ENCODE measurements around the gene A4GNT. TPM values are rescaled to one million over a fixed set of nuclear protein-coding genes. Genes with fewer than 3 reads are reported as not detected.

The A4GNT gene
- total RNA-seq, 4 donors from 2014 or later: not detected

DNA sequence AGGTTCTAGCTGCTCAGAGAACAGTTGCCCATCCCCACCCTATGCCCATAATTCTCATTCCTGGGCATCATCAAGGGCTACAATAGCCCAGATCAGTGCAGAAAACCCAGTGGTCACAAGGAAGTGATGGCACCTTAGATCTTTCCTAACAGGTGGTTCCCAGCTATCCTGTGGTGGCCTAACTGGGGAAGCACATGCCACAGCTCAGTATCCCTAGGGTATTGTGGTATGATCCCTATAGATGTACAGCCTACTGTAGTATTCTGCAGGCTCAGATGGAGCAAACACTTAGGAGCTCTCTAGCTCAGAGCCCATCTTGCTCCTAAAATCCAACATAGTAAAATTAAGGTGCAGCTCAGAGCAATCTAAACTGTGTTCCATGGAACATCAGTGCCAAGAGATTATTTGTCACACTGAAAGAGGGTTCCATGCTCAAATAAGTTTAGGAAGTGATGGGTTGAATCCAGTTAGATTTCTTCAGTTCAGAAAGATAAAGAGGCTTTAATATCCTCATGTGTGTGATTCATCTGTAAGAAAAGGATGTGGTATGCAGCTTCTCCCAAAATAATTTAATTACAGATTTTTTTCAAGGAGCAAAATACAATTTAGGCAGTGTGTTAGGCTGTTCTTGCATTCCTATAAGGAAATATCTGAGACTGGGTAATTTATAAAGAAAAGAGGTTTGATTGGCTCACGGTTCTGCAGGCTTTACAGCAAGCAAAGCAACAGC lies 4.4 kb downstream of the A4GNT start:
- H3K4me3 ChIP-seq: no peak overlapping the region
- TF ChIP-seq, protein P1, sequence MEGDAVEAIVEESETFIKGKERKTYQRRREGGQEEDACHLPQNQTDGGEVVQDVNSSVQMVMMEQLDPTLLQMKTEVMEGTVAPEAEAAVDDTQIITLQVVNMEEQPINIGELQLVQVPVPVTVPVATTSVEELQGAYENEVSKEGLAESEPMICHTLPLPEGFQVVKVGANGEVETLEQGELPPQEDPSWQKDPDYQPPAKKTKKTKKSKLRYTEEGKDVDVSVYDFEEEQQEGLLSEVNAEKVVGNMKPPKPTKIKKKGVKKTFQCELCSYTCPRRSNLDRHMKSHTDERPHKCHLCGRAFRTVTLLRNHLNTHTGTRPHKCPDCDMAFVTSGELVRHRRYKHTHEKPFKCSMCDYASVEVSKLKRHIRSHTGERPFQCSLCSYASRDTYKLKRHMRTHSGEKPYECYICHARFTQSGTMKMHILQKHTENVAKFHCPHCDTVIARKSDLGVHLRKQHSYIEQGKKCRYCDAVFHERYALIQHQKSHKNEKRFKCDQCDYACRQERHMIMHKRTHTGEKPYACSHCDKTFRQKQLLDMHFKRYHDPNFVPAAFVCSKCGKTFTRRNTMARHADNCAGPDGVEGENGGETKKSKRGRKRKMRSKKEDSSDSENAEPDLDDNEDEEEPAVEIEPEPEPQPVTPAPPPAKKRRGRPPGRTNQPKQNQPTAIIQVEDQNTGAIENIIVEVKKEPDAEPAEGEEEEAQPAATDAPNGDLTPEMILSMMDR (IDR thresholded peaks at IDR 0.05): no peak
- TF ChIP-seq POLR2AphosphoS5 (IDR thresholded peaks at IDR 0.05): no peak
- no peak for TF ChIP-seq EP300 (IDR thresholded peaks at IDR 0.05)
- no peak for TF ChIP-seq POLR2A (IDR thresholded peaks at IDR 0.05)
- WGBS: 95% methylated on average over 1 of the region's 1 CpG
- no peak for DNase-seq (ENCODE audit: low spot score in 2 of 2)
- H3K27me3 ChIP-seq: no peaks in the 10 kb centered on the region
- no peak overlapping the region for H3K27ac ChIP-seq
- H3K36me3 ChIP-seq: no peaks in the 10 kb centered on the region
- no peaks in the 10 kb centered on the region for H3K9me3 ChIP-seq
- no peaks in the 10 kb centered on the region for H3K4me1 ChIP-seq

DNA sequence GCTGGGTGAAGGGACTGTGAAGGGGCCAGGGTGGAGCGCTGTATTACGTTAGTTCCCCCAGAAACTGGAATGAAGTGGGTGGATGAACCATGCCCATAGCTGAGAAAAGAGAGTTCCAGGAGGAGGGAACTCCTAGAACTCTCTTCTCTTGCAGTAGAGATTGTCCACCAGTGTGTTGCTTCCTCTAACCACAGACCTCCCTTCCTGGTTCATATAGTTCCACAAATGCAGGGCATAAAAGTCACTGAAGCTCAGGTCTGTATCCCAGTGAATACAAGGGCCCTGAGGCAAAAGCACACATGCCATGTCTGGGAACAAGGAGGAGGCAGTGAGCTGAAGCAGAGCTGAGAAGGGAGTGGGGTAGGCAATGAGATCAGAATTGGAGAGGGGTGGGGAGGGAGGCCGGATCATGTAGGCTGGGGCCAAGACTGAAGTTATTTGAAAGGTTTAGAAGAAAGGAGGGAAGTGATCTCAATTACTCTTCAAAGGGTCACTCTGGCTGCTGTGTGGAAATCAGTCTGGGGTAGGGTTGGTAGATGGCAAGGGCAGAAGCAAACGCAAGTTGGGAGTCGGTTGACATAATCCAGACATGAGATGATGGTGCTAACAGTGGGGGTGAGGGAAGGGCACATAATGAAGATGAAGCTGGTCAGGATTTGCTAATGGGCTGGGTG lies 6.5 kb downstream of the A4GNT start:
- H3K9me3 ChIP-seq: no peaks in the 10 kb centered on the region
- H3K4me3 ChIP-seq: no peak overlapping the region
- TF ChIP-seq EP300 (IDR thresholded peaks at IDR 0.05) (no peak), POLR2A (IDR thresholded peaks at IDR 0.05) (no peak), POLR2AphosphoS5 (IDR thresholded peaks at IDR 0.05) (no peak)
- TF ChIP-seq, protein P1 (IDR thresholded peaks at IDR 0.05): no peak
- peak overlapping the region; percentile 14 for H3K27ac ChIP-seq
- no peaks in the 10 kb centered on the region for H3K4me1 ChIP-seq
- WGBS: 54% methylated on average over 5 of the region's 5 CpGs
- no peaks in the 10 kb centered on the region for H3K36me3 ChIP-seq
- no peaks in the 10 kb centered on the region for H3K27me3 ChIP-seq
- no peak for DNase-seq (ENCODE audit: low spot score in 2 of 2)

DNA sequence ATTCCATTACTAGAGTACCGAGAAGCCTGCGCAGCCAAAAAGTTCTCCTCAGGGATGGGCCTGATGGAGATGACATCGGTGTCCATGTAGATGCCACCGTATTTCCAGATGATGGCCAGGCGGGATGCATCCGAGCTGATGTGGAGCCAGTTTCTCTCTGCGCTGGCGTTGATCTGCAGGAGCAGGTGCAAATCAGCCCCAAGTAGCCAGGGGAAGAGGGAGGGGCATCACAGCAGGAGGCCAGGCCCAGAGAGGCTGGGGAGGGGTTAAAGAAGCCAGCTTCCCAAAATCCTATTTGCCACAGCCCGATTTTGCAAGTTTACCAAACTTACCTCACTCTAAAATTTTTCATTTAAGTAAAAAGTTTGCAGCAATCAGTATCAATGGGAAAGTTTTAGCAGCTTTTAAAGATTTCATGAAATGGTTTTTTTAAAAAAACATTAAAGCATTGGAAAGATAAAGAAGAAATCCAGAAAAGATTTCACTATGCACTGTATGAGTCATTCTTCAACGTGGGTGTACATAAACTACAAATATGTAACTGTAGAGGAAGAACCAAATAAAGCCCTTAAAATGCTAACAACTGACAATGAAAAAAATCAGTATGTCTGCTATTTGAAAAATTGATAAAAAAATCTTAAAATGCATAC lies 7.4 kb downstream of the A4GNT start:
- no peak for DNase-seq (ENCODE audit: low spot score in 2 of 2)
- no peak overlapping the region for H3K27ac ChIP-seq
- H3K4me3 ChIP-seq: no peak overlapping the region
- TF ChIP-seq EP300 (IDR thresholded peaks at IDR 0.05) (no peak), POLR2AphosphoS5 (IDR thresholded peaks at IDR 0.05) (no peak), POLR2A (IDR thresholded peaks at IDR 0.05) (no peak)
- TF ChIP-seq, protein P1 (IDR thresholded peaks at IDR 0.05): no peak
- H3K9me3 ChIP-seq: no peaks in the 10 kb centered on the region
- 73% methylated on average over 10 of the region's 10 CpGs for WGBS
- no peaks in the 10 kb centered on the region for H3K36me3 ChIP-seq
- H3K4me1 ChIP-seq: no peaks in the 10 kb centered on the region
- no peaks in the 10 kb centered on the region for H3K27me3 ChIP-seq

DNA sequence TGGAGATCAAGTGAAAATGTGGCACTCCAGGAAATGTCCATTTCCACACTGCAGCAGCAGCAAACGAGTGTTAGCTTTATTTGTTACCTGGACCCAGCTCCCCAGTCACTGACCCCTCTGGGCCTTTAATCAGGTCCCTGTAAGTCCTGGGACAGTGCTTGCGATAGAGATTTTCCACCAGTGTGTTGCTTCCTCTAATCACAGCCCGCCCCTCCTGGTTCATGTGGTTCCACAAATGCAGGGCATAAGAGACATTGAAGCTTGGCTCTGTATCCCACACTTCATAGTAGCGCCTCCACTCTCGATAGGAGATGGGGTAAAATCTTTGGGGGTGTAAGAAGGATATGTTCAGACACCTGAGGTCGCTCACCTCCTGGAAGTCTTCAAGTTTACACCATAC lies 8.0 kb downstream of the A4GNT start:
- Histone ChIP-seq H3K9me3 (no peaks in the 10 kb centered on the region), H3K27ac (no peak overlapping the region), H3K4me3 (no peak overlapping the region), H3K27me3 (no peaks in the 10 kb centered on the region), H3K4me1 (no peaks in the 10 kb centered on the region), H3K36me3 (no peaks in the 10 kb centered on the region)
- DNase-seq (ENCODE audit: low spot score in 2 of 2): no peak
- 91% methylated on average over 6 of the region's 6 CpGs for WGBS
- TF ChIP-seq, protein P1 (IDR thresholded peaks at IDR 0.05): no peak
- TF ChIP-seq POLR2A (IDR thresholded peaks at IDR 0.05) (no peak), POLR2AphosphoS5 (IDR thresholded peaks at IDR 0.05) (no peak), EP300 (IDR thresholded peaks at IDR 0.05) (no peak)

DNA sequence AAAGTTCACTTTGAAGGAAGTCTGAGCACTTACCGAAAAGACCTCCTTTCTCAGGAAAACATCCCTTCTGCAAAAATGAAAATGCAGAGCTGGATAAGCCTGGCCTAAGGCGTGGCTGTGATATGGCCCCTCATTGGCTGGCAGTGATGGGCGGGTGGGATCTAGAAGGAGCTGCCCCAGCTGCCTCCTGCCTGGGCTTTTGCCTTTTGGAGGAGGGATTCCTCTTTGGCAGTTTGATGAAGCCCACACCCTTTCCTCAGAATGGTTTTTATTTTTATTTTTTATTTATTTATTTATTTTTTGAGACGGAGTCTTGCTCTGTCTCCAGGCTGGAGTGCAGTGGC lies 12.8 kb downstream of the A4GNT start:
- no peak overlapping the region for H3K4me3 ChIP-seq
- H3K4me1 ChIP-seq: peaks cover 22% of the 10 kb centered on the region
- no peak overlapping the region for H3K27ac ChIP-seq
- WGBS: 58% methylated on average over 4 of the region's 4 CpGs
- no peak for DNase-seq (ENCODE audit: low spot score in 2 of 2)
- H3K36me3 ChIP-seq: no peaks in the 10 kb centered on the region
- H3K27me3 ChIP-seq: no peaks in the 10 kb centered on the region
- H3K9me3 ChIP-seq: no peaks in the 10 kb centered on the region
- TF ChIP-seq, protein P1 (IDR thresholded peaks at IDR 0.05): no peak
- TF ChIP-seq POLR2AphosphoS5 (IDR thresholded peaks at IDR 0.05) (no peak), POLR2A (IDR thresholded peaks at IDR 0.05) (no peak), EP300 (IDR thresholded peaks at IDR 0.05) (no peak)
